HG03175 (cell line): ENCODE data around the gene NIPSNAP3A.

Experiments
- ATAC-seq: cut with Tn5 transposase; IDR thresholded peaks from one replicate; pipeline ENCODE4 v1.9.1; 2021; ENCODE audit warnings: mild to moderate bottlenecking, moderate library complexity; ENCODE audit not compliant: unreplicated experiment

The NIPSNAP3A gene

DNA sequence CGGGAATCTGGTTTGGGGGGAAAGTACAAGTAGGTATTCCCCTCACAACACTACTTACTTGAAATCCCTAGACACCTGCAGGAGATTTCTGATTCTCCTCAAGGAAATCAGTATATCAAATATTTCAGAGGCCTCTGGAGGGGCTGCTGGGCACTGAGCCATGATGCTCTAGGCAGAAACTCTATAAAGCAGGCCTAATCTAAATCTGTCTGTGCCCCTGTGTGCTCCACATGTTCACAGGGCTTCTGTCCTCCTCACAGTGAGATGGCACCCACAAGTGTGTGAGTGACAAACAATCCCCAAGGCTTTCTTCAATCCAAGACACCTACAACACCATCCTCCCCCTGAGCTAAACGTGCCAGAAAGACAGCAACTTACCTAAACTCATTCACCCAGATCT is 55.4 kb downstream of the NIPSNAP3A start:
- no peak for ATAC-seq

DNA sequence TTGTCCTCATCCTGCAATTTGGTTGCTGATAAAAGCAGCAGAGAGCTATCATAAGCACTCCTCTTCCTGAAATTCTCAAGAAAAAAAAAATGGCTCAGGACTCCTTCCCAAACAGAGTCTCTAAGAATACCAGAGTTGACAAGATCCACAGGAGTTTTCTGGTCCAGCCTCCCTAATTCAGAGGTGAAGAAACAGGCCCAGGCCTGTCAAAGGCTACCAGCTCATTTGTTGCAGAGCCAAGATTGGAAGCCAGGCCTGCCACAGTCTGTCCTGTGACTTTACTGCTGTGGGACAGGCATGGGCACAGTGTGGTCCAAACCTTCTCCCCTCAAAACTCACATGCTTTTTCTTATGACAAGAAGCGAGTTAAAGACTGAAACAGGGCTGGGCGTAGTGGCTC is 58.0 kb downstream of the NIPSNAP3A start:
- ATAC-seq = no peak

DNA sequence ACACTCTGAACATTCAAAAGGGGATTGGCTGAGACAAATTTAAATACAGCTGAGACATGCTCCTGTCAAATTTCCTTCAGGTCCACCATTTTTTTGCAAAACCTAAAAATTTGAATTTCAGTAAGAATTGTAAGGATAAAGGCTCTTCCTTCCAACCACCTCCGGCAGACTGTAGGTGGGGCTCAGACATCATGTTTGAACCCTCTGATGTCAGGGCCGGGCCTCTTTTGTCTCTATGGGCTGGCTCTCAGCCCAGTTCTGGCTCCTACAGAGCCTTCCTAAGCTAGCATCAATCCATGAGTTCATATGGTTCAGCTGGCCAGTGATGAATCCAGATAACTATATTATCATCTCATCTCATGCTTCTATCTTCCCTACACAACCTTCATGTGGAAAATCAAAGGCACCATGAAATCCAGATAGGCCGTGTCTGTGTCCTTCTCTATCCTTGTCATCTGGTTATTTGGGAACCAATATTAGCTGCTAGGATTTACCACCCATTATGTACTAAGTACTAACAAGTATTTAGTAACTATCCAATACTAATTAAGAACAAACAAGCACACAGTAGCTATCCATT is 60.6 kb downstream of the NIPSNAP3A start:
- no peak for ATAC-seq
